HG02571 (cell line): ENCODE measurements around the gene IL1RAPL2.

Experiments used
- ATAC-seq: cut with Tn5 transposase; IDR thresholded peaks from one replicate; pipeline ENCODE4 v1.9.1; 2021; ENCODE audit warnings: mild to moderate bottlenecking, moderate library complexity; ENCODE audit not compliant: unreplicated experiment

Gene IL1RAPL2

DNA sequence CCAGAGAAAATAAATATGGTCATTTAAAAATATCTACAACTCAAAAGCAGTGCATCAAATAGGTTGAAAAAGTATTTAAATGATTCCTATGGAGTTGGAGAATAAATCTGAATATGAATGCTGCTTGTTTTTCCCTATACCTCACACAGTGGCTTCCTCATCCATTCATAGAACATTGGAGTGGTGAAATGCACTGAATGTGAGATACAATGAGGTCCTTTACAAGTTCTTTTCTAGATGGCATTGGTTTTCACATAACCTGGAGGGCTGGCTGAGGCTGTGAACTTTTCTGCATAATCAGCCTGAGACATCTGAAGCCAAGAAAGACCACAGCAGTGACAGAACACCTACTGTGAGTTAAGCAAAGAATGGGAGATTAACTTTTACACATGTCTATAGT, 977.3 kb downstream of the IL1RAPL2 start:
- ATAC-seq: no peak

DNA sequence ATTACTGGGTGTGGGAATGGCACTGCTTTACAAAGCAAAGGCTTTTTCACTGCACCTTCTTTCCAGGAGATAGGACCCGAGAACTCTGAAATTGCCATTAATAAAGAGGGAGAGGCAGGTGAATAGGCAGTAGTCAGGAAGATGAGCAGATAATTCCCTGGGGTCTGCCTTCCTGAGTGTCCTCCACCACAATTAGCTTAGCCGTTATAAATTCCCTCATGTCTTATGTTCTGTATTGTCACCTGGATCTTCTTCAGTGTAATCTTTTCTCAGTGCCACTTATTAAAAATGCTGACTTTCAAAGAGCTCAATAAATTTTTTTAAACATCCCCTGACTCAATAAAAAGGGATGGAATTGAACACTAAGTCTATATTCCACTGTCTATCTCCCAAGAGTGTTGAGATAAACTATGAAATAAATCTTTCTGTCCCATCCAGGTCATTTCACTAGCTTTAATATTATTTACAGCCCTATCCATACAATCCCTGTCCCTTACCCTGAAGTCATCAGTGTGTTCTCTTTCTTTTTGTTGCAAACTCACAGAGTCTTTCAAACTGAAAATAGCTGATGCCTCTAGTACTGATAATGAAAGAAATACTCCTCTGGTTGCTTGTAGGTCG, 984.2 kb downstream of the IL1RAPL2 start:
- no peak for ATAC-seq

DNA sequence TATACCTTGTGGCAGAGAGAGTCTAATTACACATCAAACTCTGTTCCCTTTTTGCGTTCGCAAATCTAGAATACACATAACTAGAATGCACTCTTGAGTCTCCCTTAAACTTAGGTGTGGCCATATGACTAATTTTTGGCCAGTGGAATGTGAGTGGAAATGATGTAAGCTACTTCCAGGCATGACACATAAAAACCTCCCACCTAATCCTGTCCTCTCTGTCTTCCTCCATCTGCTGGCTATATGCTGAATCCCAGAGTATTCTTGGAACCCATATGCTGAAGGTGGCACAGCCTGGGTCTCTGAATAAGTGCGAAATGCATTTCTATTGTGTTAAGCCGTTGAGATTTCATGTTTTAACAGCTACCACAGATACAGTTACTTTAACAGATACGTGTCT, 986.4 kb downstream of the IL1RAPL2 start:
- ATAC-seq: no peak

GRCh38 chrX:105553118-105553517, 987.1 kb downstream of the IL1RAPL2 start:
- no peak for ATAC-seq

DNA sequence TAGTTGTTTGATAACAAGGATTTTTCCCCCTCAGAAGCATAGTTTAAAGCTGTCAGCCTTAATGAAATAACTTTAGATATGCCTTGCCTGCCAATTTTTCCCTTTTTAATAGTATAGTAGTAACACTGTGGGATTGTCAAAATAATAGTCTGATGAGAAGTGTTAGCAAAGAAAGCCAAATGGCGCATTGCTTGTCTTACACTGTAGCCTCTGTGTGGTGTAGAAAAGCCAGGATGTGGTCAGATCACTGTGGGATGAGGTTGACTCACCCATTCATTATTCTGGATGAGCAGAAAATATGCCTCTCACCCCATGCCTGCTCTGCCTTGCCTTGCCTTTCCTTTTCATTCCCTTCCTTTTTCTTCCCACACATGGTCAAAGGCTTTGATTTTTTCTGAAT, 998.5 kb downstream of the IL1RAPL2 start:
- no peak for ATAC-seq

DNA sequence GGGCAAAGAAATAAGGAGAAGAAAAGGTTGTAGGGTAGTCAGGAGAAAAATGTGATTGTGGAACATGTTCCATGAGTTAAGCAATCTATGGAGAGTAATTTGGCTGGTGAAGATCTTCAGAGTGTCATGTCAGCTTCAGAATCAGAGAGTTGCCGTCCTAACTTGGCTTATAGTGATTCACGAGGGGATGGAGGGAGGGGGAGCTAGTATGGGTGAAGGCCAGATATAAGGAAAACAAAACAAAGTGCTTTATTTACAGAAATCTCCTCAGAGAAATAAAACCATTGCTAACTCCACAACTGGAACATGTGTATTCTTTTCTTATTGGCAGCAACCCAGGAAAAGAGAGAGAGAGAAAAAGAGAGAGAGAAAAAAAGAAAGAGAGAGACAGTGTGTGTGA, 999.9 kb downstream of the IL1RAPL2 start:
- no peak for ATAC-seq

DNA sequence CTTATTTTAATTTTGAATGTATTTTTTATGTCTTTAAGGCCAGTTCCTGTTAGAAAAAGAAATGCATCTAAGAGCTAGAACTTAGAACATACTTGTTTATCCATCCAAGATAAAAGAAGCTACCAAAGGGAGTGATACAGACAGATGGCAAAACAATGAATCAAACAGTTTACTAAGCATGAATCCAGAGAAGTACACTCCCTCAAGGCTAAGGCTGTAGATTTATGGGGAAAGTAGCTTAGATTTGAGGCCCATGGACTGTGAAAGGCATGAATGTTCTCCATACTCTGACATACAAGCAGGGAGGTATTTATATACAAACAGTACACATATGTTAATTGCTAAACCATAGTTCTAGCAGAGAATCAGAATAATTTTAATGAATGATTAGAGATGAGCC, 1001.1 kb downstream of the IL1RAPL2 start:
- ATAC-seq: no peak

DNA sequence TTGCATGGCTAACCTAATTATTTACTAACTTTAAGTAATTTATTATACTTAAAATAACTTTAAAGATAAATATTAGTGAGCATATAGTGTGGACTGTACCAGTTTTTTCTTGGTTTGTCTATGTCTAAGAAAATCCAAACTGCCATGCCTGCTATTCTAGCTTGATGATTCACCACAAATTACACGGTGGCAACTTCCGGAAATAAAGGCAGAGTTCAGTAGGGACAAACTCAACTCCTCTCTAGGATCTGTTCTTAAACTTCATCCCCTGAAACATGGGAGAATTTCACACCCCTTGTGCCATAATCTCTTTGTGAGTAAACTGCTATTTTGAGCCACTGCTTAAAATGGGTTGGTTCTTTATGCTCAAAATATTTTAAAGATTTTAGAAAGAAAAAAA, 1042.7 kb downstream of the IL1RAPL2 start:
- no peak for ATAC-seq

GRCh38 chrX:105609530-105609929, 1043.5 kb downstream of the IL1RAPL2 start:
- no peak for ATAC-seq

DNA sequence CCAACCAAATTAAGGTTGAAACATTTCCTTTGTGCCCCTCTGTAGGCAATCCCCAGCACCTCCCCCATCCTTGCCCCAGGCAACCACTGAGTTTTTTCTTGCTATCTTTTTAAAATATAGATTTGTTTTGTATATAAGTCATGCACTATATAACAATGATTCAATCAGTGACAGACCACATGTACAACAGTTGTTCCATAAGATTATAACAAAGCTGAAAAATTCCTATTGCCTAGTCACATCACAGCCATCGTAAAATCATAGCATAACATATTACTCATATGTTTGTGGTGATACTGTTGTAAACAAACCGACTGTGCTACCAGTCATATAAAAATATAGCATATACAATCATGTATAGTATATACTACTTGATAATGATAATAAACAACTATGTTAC, 1044.4 kb downstream of the IL1RAPL2 start:
- no peak for ATAC-seq

DNA sequence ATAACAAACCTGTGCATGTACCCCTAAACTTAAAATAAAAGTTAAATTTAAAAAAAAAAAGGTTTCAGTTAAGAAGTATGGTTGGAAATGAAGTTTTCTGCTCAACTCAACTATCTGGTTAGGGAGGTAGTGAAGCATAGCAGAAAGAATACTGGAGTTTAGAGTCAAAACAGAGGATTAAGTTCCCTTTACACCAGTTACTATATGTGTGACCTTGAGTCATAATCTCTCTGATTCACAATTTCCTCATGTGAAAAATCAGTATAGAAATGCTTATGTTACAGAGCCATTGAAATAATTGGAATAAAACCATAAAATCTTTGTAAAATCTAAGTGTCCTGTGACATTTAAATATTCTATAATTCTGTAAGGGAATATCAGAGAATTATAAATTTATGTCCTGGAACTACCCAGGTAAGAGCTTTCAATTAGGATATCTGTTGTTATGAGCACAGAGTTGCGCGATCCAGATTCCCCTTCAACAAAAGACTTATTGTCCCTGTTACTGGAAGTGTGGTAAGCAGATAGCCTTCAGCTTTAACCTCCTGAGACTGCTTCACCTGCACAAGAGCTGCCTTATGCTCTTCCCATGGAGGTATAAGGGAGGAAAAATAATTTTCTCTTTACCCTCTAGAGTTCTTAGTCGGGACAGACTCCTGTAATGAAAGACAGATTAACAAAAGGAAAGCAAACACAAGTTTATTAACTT, 1052.5 kb downstream of the IL1RAPL2 start:
- ATAC-seq: no peak

DNA sequence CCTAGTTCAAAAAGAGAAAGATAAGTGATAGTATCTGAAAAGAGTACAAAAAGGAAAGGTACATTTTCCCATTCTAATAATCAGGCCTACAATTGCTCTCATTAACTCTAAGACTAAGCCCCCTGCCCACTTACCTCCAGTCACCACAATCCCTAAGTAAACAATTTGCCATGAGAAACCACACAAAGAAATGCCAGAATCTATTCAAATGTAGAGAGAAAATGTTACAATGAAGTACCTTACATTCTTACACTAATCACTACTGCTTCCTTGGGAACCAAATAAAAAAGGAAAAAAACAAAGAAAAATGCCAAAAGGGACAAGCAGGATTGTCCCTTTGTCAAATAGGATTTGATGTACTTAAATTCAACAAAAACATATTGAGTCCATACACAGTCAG, 1068.2 kb downstream of the IL1RAPL2 start:
- no peak for ATAC-seq

GRCh38 chrX:105635794-105636193, 1069.8 kb downstream of the IL1RAPL2 start:
- ATAC-seq: no peak

DNA sequence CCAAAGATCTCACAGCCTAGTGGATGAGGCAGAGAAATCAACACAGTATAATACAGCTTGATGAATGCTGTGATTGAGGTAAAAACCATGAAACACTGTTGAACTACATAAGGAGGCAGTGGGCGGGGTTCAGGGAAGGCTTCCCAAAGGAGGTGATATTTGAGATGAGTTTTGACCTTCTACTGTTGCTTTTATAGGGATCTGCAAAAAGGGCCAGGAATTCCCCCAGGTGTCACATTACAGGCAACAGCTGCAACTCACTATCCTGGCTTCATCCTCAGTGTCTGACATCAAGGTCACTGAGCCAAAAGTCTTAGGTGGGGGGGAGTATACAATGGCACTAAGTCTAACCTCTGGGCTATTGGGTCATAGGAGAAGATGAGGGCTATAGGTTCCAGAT, 1070.7 kb downstream of the IL1RAPL2 start:
- ATAC-seq: no peak

DNA sequence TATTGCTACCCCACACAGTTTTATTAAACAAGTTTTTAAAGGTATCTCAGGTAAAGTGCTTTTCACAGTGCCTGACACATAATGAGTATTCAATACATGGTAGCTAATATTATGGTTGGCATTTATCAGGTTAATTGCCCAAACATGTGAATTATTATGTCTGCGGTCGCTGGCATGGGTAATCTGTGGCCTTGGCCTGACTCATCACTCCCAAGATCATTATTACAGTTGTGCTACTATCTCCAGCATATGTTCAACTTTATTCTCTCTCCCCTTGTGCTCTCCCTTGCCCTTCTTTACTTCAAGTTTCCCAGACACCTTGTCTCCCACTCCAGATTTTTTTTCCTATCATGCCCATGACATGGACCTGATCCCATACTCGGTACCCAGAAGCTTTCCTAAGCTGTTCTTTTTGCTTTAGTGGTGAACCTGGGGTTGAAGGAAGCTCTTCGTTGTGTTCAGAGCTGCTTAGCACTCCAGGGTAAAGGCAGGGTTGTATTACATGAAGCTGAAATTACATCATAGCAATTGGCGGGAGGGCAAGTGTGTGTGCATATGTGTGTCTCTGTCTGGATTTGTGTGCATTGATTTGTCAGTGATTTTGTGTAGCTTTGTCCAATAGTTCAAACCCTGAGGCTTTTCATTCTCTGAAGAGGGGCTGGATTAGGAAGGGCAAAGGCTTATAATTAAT, 1079.8 kb downstream of the IL1RAPL2 start:
- no peak for ATAC-seq

- ATAC-seq: no peak
These were observed 1080.8 kb downstream of the IL1RAPL2 start for GRCh38 chrX:105646592-105647372.

GRCh38 chrX:105647749-105648148, 1081.8 kb downstream of the IL1RAPL2 start:
- no peak for ATAC-seq

DNA sequence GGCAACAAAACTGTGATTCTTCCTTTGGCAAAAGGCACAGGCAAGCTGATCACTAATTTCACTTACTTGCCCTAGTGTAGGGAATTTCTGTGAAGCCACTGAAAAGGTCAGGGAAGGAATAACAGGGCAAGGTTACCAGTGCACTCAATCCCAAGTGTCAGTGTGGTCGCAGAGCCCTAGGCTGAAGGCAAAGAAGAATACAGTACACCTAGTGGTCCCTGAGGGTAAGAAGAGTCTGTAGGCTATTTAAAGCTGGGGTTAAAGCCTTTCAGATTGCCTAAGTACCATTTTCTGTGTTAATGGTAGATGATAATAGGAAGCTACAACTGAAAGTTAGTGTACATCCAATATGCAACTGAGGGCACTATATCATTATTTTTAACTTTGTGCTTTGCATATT, 1082.7 kb downstream of the IL1RAPL2 start:
- no peak for ATAC-seq

DNA sequence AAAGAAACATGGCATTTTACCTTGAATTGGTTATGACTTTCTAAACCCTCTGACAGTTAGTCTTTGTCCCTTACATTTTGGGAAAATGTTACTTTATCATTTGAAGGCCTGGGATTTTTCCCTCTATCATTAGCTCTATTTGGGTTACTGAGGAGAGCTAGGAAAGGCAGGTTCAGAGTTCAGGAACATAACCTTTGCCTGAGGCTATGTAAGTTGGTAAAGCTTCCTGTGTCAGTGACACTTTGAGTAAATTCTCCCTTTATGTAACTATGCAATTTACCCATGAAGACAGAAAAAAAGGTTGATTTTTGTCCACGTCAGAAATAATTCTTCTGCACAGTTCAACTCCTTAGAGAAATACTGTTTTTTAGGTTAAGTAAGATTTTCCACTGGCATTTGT, 1084.6 kb downstream of the IL1RAPL2 start:
- no peak for ATAC-seq

DNA sequence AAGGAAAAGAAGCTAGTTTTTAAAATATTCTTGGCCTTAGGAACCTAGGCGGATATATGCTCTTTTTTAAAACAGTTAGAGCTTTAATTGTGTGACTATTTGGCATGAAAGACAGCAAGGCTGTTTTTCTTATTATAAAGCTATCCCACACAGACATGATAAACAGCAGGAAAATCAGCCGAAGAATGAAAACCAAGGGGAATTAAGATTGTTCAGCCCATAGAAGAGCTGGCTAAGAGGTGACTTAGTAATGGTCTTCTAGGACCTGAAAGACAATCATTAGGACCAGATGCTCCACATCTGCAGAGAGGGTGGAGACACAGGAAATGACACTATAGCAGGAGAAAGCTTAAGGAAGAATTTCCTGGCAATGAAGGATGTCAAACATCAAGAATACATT, 1085.0 kb downstream of the IL1RAPL2 start:
- no peak for ATAC-seq

DNA sequence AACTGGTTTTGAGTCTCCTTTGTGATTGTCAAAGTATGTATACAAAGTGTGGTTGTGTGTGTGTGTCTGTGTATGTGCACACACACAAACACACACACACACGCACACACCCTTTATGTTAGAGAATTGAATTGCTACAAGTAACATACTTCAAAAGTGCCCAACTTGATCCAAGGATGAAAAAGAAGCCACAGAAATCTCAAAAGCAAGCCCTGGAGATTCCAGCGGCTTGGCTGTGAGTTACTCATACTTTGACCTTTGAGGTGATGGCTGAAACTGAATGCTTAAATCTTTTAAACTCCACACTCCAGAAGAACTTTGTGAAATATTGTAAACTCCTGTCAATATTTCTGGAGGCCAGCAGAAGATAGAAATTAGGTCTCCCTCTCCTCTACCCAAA, 1087.9 kb downstream of the IL1RAPL2 start:
- no peak for ATAC-seq

DNA sequence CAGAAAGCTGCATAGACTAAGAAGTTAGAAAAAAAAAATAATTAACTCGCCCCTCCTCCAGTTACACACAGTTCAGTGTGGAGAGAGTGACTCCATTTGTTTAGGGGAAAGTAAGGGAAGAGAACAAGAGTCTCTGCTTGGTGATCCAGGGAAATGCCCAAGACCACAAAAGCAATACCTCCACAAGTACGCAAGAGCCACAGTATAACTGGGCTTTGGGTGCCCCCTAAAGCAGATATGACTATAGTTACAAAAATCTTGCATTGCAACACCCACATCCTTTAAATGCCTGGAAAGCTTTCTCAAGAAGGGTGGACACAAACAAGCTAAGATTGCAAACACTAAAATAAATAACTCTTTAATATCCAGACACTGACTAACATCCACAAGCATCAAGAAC, 1092.1 kb downstream of the IL1RAPL2 start:
- ATAC-seq: no peak
